Mucosa of descending colon (tissue), 3 donors: ENCODE data around the gene CCDC6. TPM values are rescaled to one million over a fixed set of nuclear protein-coding genes. Genes with fewer than 3 reads are reported as not detected.
A peak's percentile ranks its signal among the peaks of the same experiment; 100 is the strongest.

Experiments
- ATAC-seq: fragments of 200-7000 bp; cut with Tn5 transposase; one replicate; pipeline ENCODE4 v1.9.1; 2020; ENCODE audit warnings: mild to moderate bottlenecking, moderate library complexity
- DNase-seq, 3 donors: peaks; one replicate each; pipeline ENCODE4 v3.0.0-alpha.2; 2020
- H3K36me3 ChIP-seq: fragments of 200-600 bp; one replicate; pipeline ENCODE4 v1.8.0; 2021; ENCODE audit warnings: low read depth, mild to moderate bottlenecking
- H3K4me1 ChIP-seq: fragments of 200-600 bp; one replicate; pipeline ENCODE4 v1.8.0; 2021; ENCODE audit warnings: low read depth, mild to moderate bottlenecking
- H3K4me3 ChIP-seq: fragments of 200-600 bp; one replicate; pipeline ENCODE4 v1.8.0; 2021; ENCODE audit warnings: mild to moderate bottlenecking
- H3K9me3 ChIP-seq: fragments of 200-600 bp; one replicate; pipeline ENCODE4 v1.8.0; 2021; ENCODE audit warnings: mild to moderate bottlenecking
- intact Hi-C, 2 donors: fragments of 100-400 bp; cut with DNase I in 1 of 2; cut with micrococcal nuclease in 1 of 2; formaldehyde crosslinking; loops; one replicate each; pipeline versions ENCODE4 v1.11.0 to v1.11.1; 2022; cut with DNase I, micrococcal nuclease
- total RNA-seq, 3 donors: library from RNA; stranded (reverse); fragmentation: NEBNext Ultra II Directional in 2 of 3; extraction: Animal tissue kit (Norgen Biotek cat#: 25700) in 2 of 3; gene quantifications; one replicate each; pipeline versions ENCODE4 v1.2.1 to v1.2.4, GENCODE V29; 2021 to 2023
- TF ChIP-seq, protein P1 (sequence below): fragments of 200-600 bp; IDR thresholded peaks from one replicate; pipeline ENCODE4 v1.8.0; 2022; ENCODE audit warnings: antibody characterized with exemption, mild to moderate bottlenecking
- donor health status: DM: no; HTN: no; CAD: no; lungs with moderate emphysema.
- donor health status: DM: no; HTN: no; CAD: no.
- donor health status: DM: no; HTN: yes; CAD: no.

The CCDC6 gene
- total RNA-seq, 3 donors from 2014 or later: 54.5 to 73.1 (median 62.7) TPM

DNA sequence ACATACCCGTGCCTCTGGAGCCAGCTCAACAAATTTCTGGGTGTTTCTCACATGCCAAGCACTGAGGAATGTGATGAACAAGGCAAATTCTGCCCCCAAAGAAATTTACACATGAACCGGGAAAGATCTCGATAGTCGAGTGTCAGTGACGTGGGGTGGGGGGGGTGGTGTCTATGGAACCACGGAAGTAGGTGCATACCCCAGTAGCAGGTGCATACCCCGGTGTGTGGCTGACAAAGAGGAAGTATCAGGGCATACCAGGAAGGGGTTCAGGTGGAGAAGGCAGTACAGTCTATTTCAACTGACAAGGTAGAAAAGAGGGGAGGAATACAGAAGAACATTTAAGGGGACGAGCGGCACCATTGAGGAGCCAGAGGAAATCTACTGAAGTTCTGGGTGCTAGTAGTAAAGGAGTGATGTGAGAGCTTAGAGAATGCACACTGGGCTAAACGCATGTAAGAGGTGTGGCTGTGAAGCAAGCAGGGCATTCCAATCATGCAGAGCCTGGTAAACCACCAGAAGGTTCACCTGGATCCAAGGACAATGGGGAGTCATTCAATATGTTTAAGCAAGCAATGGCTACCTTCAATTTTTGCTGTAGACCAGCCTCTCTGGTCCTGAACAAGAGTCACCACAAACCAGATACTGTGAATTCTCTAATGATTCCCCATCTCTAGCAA lies 6.2 kb downstream of the CCDC6 start:
- DNase-seq: no peak
- TF ChIP-seq, protein P1, sequence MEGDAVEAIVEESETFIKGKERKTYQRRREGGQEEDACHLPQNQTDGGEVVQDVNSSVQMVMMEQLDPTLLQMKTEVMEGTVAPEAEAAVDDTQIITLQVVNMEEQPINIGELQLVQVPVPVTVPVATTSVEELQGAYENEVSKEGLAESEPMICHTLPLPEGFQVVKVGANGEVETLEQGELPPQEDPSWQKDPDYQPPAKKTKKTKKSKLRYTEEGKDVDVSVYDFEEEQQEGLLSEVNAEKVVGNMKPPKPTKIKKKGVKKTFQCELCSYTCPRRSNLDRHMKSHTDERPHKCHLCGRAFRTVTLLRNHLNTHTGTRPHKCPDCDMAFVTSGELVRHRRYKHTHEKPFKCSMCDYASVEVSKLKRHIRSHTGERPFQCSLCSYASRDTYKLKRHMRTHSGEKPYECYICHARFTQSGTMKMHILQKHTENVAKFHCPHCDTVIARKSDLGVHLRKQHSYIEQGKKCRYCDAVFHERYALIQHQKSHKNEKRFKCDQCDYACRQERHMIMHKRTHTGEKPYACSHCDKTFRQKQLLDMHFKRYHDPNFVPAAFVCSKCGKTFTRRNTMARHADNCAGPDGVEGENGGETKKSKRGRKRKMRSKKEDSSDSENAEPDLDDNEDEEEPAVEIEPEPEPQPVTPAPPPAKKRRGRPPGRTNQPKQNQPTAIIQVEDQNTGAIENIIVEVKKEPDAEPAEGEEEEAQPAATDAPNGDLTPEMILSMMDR: no peak
- no peaks in the 10 kb centered on the region for H3K36me3 ChIP-seq
- H3K9me3 ChIP-seq: no peaks in the 10 kb centered on the region
- ATAC-seq: no peak
- H3K4me3 ChIP-seq: no peak overlapping the region
- peaks cover 77% of the 10 kb centered on the region for H3K4me1 ChIP-seq
- intact Hi-C loops: no loop called here

GRCh38 chr10:59898125-59898835 lies 8.1 kb downstream of the CCDC6 start:
- TF ChIP-seq, protein P1: no peak
- DNase-seq (peak in 1 of 3 donors; percentile 20), ATAC-seq (no peak)
- intact Hi-C loops: no loop called here
- H3K4me3 ChIP-seq: no peak overlapping the region
- H3K9me3 ChIP-seq: no peaks in the 10 kb centered on the region
- H3K4me1 ChIP-seq: peaks cover 76% of the 10 kb centered on the region
- H3K36me3 ChIP-seq: no peaks in the 10 kb centered on the region

- Histone ChIP-seq H3K4me1 (peaks cover 64% of the 10 kb centered on the region), H3K9me3 (no peaks in the 10 kb centered on the region), H3K36me3 (no peaks in the 10 kb centered on the region), H3K4me3 (no peak overlapping the region)
- TF ChIP-seq, protein P1: no peak
- ATAC-seq (peak; percentile 43), DNase-seq (peak; percentile 73 to 79 (median 74))
- intact Hi-C loops: no loop called here
Measured at GRCh38 chr10:59896191-59896590, 10.2 kb downstream of the CCDC6 start.

- peak in 2 of 3 donors; percentile 46 to 51 for DNase-seq
Measured at GRCh38 chr10:59895629-59896116, 10.7 kb downstream of the CCDC6 start.

DNA sequence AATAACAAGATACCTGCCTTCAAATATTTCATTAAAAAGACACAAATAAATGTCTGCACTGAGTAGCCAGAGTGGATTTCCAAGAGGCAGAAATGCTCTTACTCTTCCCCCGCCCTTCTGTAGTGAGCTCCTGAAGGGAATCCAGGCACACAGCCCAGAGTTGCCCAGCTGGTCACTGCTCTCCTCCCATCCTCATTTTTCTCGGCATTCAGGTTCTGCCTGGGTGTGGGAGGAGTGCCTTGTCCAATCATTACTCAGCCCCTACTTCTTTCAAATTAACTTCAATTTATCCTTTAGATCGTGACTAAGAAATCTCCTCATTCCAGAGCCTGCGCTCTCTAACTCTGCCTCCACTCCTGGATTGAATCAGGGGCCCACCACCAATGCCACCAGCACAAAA lies 12.2 kb downstream of the CCDC6 start:
- TF ChIP-seq, protein P1: no peak
- Histone ChIP-seq H3K4me1 (peaks cover 47% of the 10 kb centered on the region), H3K9me3 (no peaks in the 10 kb centered on the region), H3K36me3 (no peaks in the 10 kb centered on the region), H3K4me3 (no peak overlapping the region)
- peak; percentile 78 for ATAC-seq
- DNase-seq: peak; percentile 61 to 70 (median 62)
- intact Hi-C loops: no loop called here

More at GRCh38 chr10:59895629-59896116, 10.7 kb downstream of the CCDC6 start:
- intact Hi-C loops: no loop called here
- no peak overlapping the region for H3K4me3 ChIP-seq
- peaks cover 59% of the 10 kb centered on the region for H3K4me1 ChIP-seq
- ATAC-seq: peak; percentile 88
- no peaks in the 10 kb centered on the region for H3K36me3 ChIP-seq
- no peaks in the 10 kb centered on the region for H3K9me3 ChIP-seq
- TF ChIP-seq, protein P1: no peak
